ENCODE data around the gene LDLRAP1.
"Not testable (repeated sequence)": the region's sequence is repeated elsewhere in the genome, so short reads cannot be mapped to it uniquely, and the experiment has no call there.

Gene LDLRAP1, protein sequence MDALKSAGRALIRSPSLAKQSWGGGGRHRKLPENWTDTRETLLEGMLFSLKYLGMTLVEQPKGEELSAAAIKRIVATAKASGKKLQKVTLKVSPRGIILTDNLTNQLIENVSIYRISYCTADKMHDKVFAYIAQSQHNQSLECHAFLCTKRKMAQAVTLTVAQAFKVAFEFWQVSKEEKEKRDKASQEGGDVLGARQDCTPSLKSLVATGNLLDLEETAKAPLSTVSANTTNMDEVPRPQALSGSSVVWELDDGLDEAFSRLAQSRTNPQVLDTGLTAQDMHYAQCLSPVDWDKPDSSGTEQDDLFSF

DNA sequence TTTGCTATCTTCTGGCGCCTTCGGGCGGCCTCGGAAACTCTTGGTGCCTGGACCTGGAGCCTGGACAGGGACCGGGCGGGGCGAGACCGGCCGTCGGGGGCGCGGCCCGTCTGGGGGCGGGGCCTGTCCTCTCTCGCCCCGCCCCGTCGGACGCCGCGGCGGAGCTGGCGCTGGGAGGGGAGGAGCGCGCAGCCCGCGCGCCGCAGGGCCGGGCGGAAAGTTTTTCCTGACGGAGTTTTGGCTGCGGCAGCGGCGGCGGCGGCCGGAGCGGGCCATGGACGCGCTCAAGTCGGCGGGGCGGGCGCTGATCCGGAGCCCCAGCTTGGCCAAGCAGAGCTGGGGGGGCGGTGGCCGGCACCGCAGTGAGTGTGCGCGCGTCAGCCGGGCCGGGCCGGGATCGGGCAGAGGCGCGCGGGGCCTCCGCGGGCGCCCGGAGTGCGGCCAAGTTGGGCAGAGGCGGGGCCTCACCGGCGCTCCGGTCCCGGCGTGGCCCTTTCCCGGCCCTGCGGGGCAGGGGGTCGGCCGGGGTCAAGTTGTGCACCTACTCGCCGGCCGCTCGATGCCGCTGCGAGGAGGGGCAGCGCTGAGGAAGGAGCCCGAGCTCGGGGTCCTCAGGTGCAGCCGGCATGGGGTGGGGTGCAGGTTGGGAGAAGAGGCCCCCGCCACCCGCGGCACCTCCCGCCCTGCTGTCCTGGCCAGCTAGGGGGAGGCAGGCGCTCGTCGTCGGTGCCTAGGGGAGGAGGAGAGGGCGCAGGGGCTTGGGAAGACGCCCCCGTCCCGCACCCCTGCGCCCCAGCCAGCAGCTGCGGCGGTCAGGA, at the start of gene LDLRAP1:
LDLRAP1 (plus strand) TSS at position 182 of the 818 bp plus-strand sequence; CDS start at position 275, 93 bp downstream.
- peak; percentile 26 to 37 for DNase-seq

DNA sequence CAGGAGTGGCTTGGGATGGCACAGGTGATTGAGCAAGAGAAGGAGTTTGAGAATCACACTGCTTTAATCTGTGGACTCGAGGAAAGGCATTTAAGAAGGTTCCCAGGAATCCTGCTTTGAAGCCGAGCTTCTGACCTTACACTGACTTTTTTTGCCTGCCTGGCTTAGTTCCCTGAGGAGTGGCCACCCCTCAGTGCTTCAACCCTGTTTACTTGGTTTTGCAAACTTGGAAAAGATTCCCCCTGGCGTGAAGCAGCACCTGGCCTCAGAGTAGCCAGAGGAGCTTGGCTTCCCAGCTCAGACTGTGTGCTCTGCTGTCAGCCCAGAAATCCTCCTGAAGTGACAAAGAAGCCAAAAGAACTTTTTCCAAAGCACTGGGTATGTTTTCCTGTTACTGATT, 48.5 kb upstream of the LDLRAP1 start:
- DNase-seq, result no peak

DNA sequence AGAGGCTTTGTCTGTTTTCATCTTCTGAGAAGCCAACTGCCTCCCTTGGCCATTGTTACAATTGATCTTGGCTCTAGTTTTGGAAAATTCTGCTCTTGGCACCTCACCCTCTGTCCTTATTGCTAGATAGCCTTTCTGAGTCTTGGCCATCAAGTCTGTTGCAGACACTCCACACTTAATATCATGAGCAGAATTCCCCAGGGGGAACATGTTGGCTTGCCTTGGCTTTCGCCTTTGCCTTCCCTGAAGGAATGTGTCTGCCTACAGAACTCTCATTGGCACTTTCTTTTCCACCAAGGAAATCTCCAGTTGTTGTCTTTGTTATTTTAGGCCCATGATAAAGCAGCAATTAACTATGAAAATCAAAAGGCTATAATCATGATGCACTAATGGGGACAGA, 42.7 kb upstream of the LDLRAP1 start:
- no peak for DNase-seq

DNA sequence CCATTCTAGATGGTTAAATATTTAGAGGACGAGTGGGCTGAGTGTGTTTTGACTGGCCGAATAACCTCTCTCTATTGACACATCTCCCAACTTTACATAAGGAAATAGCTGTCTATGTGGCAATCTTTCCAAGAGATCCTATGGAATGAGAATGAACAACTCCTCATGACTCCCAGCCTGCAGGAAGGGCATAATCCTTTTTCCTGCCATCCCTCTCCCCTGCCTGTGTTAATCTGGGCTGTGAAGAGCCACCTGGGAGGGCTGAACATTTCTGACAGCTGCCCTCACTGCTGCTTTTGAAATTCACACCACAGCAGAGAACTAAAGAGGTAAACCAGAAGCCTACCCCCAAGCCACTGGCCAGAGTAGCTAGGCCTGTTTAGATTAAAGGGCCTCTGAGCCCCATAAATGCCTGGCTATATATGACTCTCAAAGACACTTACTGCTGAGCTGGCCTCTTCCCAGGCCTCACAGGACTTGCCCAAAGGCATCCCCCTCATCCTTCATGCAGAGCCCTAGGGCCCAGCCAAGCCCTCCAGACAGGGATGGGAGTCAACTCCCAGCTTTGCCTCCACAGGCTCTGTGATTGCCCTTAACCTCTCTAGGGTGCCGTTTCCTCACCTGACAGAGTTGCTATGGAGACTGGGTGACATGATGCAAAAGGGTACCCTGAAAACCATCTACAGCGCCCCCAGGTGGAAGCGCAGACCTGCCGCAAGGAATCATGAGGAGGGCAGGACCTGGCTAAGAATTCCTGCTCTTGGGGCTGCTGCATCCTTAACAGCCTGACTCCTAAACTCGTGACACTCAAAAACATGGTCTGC, 42.0 kb upstream of the LDLRAP1 start:
- DNase-seq, result no peak

DNA sequence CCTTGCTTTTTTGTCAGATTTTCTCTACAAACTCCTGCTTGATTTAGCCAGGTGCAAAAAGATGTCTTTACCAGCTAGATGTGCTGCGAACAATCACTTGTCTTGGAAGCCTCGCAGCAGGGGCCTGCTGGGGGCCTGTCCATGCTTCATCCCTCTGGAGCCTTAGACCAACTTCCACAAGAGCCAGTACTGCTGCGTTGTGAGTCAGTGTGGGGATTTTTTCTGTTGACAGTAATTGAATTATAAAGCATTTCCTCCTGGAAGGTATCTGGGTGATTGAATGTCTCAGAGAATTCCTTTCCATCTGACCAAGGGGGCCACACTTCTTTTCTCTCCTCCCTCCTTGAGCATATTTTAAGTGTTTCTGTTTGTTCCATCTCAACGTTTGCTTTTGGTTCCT, 40.4 kb upstream of the LDLRAP1 start:
- no peak for DNase-seq

DNA sequence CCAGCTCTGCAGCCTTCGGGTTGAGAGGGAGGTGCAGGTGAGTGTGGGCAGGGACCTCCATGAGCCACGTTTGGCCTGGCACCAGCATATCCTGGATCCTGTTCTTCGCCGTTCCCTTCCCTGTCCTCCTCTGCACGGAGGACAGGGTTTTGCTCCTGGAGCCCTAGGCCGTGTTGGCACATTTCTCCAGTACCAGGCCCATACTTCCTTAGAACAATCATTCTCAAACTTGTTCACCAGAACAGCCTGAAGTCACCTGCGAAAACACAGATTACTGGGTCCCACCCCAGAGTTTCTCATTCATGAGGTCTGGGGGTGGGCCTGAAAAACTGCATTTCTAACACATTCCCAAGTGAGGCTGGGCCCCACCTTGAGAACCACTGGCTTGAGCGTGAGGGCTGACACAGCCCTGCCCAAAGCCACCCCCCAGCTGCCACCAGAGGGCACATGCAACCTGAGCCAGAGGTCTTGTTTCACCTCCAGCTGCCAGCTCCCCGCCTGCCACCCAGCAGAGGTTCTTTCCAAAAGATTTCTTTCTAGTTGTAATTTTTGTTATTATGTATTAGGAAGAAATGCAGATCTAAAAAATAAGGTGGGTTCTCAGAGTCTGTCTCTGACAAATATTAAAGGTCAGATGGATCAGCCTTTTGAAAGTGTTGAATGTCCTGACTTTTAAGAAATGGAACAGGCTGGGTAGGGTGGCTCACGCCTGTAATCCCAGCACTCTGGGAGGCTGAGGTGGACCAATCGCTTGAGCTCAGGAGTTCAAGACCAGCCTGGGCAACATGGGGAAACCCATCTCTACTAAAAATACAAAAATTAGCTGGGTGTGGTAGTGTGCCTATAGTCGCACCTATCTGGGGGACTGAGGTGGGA, 39.6 kb upstream of the LDLRAP1 start:
- DNase-seq, result peak; percentile 8 to 18

DNA sequence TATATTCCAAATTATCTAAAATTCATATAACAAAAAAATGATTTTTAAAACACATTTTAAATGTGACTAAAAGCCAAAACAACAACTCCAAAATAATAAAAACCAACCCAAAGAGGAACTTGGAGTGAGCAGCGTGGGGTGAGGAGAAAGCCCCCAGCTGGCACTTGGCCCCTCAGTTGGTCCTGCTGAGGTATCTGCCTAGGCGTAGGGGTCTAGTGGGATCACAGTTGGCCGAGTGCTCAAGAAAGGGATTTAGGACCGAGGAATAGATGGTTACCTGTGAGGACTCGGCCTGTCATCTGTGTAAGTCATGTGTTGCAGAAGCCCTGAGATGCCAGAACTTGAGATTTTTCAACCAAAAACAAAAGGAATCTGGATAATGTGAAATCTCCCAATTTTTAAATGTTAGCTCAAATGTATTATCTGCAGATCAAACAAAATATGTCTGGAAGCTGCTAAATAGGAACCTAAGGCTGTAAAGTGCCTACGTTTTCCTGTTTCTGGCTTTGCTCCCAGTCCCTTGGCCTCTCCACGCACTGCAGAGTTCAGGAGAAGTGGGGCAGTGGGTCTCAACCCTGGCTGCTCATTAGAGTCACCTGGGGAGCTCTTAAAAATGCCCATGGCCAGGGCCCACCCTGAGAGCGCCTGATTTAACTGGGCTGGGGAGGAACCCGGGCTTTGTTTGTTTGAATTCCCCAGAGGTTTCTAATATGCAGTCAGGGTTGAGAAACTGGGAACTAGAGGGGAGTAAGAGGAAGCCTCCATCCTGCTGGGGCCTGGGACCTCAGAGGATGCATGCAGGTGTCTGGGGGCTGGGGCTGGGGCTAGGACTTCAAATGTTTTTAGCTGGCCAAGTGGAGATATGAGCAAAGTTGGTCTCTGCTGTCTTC, 38.5 kb upstream of the LDLRAP1 start:
- DNase-seq, result peak in 1 of 2 experiments; percentile 27

DNA sequence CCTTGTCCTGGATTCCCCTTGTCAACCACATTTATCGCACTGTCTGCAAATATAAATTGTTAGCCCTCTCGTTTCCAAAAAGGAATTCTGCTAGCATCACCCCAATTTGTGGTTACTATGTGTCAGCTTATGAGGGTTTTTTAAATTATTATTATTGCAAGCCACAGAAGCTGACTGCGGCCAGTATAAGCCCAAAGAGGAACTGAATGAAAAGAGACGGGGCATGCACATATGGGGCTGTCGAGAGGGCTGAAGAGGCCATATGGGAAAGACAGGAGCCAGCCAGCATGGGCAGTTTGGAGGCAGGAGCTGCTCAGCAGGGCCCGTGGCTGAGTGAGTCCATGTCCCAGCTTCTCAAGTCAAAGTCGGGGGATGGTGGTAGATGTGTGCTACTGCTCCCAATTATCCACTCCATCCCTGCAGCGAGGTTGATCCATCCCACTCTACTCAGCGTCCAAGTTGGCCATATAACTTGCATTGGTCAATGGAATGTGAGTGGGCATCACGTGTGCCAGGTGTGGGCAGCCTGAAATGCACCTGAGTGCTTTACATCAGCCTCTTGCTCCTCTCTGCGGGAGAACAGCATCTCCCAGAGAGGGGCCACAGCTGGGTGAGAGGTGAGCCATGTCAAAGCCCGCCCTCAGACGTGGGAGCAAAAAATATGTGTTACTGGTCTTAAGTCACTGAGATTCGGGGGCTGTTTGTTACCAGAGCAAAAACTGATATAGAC, 37.6 kb upstream of the LDLRAP1 start:
- peak; percentile 45 to 49 for DNase-seq

DNA sequence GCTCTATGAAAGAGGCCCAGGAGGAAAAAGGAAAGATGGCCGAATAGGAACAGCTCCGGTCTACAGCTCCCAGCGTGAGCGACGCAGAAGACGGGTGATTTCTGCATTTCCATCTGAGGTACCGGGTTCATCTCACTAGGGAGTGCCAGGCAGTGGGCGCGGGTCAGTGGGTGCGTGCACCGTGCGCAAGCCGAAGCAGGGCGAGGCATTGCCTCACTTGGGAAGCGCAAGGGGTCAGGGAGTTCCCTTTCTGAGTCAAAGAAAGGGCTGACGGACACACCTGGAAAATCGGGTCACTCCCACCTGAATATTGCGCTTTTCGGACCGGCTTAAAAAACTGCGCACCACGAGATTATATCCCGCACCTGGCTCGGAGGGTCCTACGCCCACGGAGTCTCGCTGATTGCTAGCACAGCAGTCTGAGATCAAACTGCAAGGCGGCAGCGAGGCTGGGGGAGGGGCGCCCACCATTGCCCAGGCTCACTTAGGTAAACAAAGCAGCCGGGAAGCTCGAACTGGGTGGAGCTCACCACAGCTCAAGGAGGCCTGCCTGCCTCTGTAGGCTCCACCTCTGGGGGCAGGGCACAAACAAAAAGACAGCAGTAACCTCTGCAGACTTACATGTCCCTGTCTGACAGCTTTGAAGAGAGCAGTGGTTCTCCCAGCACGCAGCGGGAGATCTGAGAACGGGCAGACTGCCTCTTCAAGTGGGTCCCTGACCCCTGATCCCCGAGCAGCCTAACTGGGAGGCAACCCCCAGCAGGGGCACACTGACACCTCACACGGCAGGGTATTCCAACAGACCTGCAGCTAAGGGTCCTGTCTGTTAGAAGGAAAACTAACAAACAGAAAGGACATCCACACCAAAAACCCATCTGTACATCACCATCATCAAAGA, 36.6 kb upstream of the LDLRAP1 start:
- not testable (repeated sequence) for DNase-seq

DNA sequence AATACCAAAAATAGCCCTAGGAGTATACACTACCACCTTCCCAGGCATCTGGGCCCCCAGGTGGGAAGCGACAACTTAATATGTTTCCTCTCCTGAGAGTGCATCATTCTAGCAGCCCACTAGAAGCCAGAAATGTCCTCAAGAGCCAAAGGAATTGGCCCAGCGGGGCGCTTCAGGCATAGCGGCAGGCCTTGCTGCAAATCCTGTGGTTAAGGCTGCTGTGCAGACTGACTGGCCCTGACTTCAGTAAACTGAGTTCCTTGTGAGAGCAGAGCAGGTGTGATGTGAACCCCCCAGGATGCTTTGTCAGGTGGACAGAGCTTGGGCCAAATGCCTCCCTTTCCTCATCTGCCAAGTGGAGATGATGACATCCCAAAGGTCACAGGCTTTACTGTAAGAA, 29.7 kb upstream of the LDLRAP1 start:
- DNase-seq, result no peak

DNA sequence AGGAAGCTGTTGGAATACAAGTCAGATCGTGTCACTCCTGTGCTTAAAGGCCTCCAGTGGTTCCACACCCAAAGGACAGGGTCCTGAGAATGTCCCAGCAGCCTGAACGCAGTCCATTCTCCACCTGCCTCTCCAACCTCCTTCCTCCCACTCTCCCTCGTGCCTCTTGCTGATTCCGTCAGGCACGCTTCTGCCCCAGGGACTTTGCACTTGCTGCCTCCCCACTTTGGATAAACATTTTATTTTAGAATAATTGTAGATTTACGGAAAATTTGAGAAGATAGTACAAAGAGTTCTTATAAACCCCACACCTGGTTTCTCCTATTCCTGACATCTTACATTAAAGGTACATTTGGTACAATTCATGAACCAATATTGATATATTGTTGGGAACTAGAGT, 28.4 kb upstream of the LDLRAP1 start:
- no peak for DNase-seq

DNA sequence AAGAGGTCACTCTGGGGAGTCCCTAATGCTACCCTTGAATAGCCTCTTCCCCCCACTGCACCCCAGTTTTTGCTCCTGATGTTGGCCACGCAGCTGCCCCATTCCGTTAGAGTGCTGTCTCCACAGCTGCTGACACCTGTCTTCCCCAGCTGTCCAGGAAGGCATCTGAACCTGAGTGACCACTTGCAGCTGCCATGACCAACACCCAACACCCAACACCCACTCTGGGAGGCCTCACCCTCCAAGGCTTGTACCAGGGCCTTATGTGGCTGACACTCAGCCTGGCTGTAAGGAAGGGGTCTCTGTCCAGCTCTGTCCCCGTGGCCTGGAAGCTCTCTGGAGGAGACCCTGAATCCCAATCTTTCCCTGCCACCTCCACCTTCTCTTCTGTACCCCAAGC, 26.7 kb upstream of the LDLRAP1 start:
- no peak for DNase-seq

DNA sequence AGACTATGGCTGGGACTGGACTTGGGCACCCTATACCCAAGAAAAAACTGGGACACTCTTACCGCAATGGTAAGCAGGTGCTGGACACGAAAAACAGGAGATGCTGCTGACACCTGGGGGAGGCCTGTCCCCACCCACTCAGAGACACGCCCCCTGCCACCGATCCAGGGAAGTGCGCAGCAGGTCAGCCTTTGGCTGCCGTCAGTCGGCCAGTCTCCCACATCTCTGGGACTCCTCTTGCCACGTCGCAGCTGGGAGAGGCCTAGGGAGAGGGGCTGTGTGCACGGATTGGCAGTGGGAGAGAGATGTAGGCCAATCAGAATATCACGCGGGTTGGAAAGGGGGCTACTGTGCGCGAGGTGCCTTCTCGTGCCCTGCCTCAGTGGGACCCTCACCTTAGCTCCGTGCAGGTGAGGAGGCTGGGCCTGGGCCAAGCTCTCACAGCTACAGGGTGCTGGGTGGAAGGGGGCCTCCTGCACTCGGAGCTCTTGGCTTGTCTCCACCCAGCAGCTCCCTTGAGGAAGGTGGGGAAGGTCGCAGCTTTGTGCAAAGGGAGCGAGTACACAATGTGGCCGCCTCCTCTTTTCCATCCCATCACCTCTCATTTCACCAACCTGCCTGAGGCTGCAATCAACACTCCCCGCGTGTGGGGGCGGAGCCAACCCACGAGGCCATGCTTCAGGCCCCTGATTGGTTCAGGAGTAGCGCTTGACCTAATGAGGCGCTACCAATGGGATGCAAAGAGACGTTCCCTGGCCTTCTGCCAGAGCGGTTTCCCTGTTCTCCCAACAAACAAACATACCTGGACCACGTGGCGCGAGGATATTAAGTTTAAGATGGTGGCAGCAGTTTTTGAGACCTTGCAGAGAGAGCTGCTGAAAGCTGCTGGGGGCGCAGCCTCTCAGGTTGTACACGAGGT, 25.7 kb upstream of the LDLRAP1 start:
- DNase-seq, result no peak

DNA sequence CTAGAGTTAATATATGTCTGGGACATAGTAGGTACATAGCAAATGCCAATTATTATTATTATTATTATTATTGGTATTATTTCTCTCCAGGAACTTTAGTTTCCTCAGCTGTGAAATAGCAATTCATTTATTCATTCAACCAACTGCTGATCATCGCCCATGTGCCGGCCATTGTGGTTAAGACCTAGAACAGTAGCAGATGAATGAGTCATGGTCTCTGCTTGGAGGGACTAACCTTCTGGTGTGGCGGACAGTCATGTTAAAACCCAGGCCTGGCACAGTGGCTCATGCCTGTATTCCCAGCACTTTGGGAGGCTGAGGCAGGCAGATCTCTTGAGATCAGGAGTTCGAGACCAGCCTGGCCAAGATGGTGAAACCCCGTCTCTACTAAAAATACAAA, 23.8 kb upstream of the LDLRAP1 start:
- no peak for DNase-seq

DNA sequence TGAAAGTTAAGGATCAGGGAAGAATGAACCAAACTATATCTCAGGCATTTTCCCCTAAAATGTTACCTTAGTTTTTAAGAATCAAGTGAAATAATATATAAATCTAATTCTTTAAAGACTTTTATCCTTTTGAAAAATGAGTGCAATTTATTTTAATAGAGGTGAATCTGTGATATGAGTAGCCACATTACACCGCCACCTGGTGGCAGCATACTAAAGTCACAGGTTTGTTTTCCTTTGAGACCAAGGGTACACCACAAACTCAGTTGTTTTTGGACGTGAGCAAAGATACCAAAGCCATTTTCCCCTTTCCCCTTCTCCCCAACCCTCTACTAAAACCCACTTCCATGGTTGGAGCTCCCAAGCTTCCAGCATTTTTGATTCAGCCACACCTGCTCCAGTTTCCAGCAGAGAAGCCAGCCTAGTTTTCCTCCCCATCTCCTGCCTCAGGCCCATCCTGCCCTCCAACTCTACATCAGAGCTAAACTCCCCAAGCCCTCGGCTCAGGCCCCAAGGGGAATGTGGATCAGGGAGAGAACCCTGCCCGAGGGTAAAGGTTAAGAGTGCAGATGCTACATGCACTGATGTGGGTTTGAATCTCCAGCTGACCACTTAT, 22.9 kb upstream of the LDLRAP1 start:
- peak; percentile 48 to 77 for DNase-seq

DNA sequence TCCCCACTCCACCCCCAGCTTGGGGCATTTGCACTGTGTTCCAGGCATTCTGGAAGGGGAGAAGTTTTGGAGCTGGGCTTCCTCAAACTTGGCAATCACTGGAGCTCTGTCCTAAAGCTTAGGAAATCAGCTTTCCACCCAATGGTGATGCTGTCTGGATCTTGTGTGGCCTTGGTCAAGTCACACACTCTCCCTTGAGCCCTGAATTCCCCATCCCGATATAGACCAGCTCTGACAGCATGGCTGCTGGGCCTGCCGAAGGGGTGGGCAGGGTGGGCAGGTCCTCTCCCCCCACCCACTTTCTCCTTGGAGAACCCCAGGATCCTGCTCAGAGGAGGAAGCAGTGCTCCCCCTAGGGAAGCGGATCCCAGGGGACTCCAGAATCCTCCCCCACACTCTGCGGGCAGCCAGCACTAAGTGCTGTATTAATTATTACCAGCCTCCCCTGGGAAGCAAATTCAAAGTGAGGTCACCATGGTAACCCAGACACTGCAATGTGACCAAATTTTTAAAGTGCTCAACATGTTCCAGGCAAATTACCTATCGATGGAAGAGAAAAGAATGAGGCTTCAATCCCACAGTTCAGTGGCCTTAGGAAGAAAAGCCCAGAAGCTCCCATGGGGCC, 21.3 kb upstream of the LDLRAP1 start:
- DNase-seq, result no peak

DNA sequence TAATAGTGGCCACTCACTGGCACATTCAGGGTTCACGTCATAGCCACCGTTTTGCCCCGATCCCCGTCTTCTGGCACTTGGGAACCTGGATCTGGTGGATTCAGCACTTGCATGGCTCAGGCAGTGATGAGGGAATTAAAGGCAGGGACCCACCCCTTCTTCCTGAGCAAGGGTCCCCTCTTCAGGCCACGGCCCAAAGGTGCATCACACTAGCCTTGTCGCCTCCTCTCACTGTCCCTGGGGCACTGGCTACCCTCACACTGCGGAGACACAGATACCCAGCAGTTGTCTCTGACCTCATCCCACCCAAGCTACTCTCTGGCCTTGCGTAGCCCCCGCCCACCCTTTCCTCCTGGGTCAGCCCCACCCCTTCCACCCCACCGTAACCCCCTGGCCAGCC, 19.9 kb upstream of the LDLRAP1 start:
- peak; percentile 48 to 67 for DNase-seq
